ENCODE results near the gene PDLIM4. TPM values are rescaled to one million over a fixed set of nuclear protein-coding genes. Genes with fewer than 3 reads are reported as not detected.

PDLIM4 gene
- total RNA-seq, 6 experiments from 2014 or later, result 2.5 to 26.4 (median 23.7) TPM

GRCh38 chr5:132266031-132266835 lies 8.7 kb downstream of the PDLIM4 start:
- TF ChIP-seq CTCF (IDR thresholded peaks at IDR 0.05), result no peak
- DNase-seq, result no peak
- no peaks in the 10 kb centered on the region for H3K9me3 Mint-ChIP-seq
- H3K4me3 Mint-ChIP-seq, result peak overlapping the region; percentile 45; the same call in 1 of the 2 replicates
- H3K4me1 Mint-ChIP-seq (ENCODE audit: low read depth), result peaks cover 80% of the 10 kb centered on the region
- no peaks in the 10 kb centered on the region for H3K36me3 Mint-ChIP-seq (ENCODE audit: low read depth)
- no peaks in the 10 kb centered on the region; the same call in 1 of the 2 replicates for H3K27me3 Mint-ChIP-seq (ENCODE audit: insufficient read depth)
- peak overlapping the region; percentile 100 for H3K27ac Mint-ChIP-seq

- Mint-ChIP-seq H3K4me3 (no peak overlapping the region), H3K9me3 (no peaks in the 10 kb centered on the region), H3K36me3 (ENCODE audit: low read depth) (no peaks in the 10 kb centered on the region), H3K27ac (peak overlapping the region; percentile 100), H3K4me1 (ENCODE audit: low read depth) (peaks cover 77% of the 10 kb centered on the region), H3K27me3 (ENCODE audit: insufficient read depth) (no peaks in the 10 kb centered on the region; the same call in 1 of the 2 replicates)
- no peak for DNase-seq
- no peak for TF ChIP-seq CTCF (IDR thresholded peaks at IDR 0.05)
These were observed 9.3 kb downstream of the PDLIM4 start for GRCh38 chr5:132266836-132267160.

GRCh38 chr5:132267166-132267739 lies 9.8 kb downstream of the PDLIM4 start:
- no peaks in the 10 kb centered on the region; the same call in 1 of the 2 replicates for H3K27me3 Mint-ChIP-seq (ENCODE audit: insufficient read depth)
- H3K9me3 Mint-ChIP-seq, result no peaks in the 10 kb centered on the region
- H3K36me3 Mint-ChIP-seq (ENCODE audit: low read depth), result no peaks in the 10 kb centered on the region
- H3K27ac Mint-ChIP-seq, result peak overlapping the region; percentile 100
- TF ChIP-seq CTCF (IDR thresholded peaks at IDR 0.05), result no peak
- H3K4me3 Mint-ChIP-seq, result no peak overlapping the region
- H3K4me1 Mint-ChIP-seq (ENCODE audit: low read depth), result peaks cover 73% of the 10 kb centered on the region
- DNase-seq, result no peak

GRCh38 chr5:132267931-132268768 lies 10.7 kb downstream of the PDLIM4 start:
- Mint-ChIP-seq H3K9me3 (no peaks in the 10 kb centered on the region), H3K4me3 (no peak overlapping the region), H3K36me3 (ENCODE audit: low read depth) (no peaks in the 10 kb centered on the region), H3K27ac (peak overlapping the region; percentile 100), H3K27me3 (ENCODE audit: insufficient read depth) (no peaks in the 10 kb centered on the region; the same call in 1 of the 2 replicates), H3K4me1 (ENCODE audit: low read depth) (peaks cover 71% of the 10 kb centered on the region)
- no peak for DNase-seq
- no peak for TF ChIP-seq CTCF (IDR thresholded peaks at IDR 0.05)

- H3K4me1 Mint-ChIP-seq (ENCODE audit: low read depth), result peaks cover 64% of the 10 kb centered on the region
- peak; percentile 71 for DNase-seq
- peak overlapping the region; percentile 46 for H3K4me3 Mint-ChIP-seq
- no peaks in the 10 kb centered on the region for H3K36me3 Mint-ChIP-seq (ENCODE audit: low read depth)
- no peak for TF ChIP-seq CTCF (IDR thresholded peaks at IDR 0.05)
- H3K9me3 Mint-ChIP-seq, result no peaks in the 10 kb centered on the region
- H3K27me3 Mint-ChIP-seq (ENCODE audit: insufficient read depth), result no peaks in the 10 kb centered on the region; the same call in 1 of the 2 replicates
- H3K27ac Mint-ChIP-seq, result peak overlapping the region; percentile 94
These were observed 11.5 kb downstream of the PDLIM4 start for GRCh38 chr5:132268769-132269551.

Measured in HFFc6 (cell line).